ENCODE results near the gene PTDSS2. TPM values are rescaled to one million over a fixed set of nuclear protein-coding genes. Genes with fewer than 3 reads are reported as not detected.

The PTDSS2 gene
- total RNA-seq, 1 experiment from 2014 or later, result 78.1 TPM

DNA sequence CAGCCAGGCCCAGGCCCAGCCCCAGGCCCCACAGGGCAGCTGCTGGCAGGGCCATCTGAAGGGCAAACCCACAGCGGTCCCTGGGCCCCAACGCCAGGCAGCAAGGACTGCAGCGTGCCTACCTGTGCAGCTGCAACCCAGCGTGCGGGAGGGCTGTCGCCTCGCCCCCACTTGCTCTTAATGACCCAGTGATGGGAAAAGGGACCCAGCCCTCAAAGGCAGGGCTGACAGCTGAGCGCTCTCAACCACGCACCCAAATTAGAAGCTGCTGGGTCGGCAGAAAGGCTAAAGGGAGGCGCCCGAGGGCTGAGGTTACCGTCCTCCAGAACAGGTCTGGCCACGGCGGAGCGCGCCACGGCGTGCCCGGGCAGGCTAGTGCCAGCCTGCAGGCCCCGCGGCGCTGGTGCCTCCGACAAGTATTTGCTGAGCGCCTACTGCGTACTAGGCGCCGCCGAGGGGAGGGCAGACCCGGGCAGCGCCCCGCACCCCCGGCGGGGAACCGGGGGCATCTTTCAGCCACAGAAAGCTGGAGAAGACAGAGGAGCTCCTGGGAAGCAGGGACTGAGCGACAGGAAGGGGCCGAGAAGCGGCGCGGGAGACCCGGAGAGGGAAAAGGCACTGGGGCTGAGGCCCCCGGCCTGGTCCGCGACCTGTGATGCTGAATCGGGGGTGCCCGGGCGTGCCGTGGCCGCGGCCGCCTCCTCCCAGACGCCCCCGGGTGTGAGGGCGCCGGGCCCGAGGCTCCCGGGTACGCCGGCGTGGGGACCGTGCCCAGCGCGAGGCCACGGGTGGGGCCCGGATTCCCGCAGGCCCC lies 84.5 kb downstream of the PTDSS2 start:
- DNase-seq (ENCODE audit: low spot score), result no peak
- in situ Hi-C loops (cut with HindIII; ENCODE audit: low sequenced_read_pairs), result no loop called here

DNA sequence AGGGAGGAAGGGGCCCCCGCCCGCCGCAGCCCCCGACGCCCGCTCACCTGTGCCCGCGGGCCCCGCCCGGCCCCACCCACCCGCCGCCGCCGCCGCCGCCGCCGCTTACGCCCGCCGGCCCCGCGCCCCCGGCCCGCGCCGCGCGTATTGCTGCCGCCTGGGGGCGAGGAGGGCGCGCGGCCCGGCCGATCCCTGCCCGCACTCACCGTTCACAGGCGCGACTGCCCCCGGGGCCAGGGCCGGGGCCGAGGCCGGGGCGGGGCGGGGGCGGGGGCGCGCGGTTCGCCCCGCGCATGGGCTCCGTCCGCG lies 85.1 kb downstream of the PTDSS2 start:
- no peak for DNase-seq (ENCODE audit: low spot score)
- in situ Hi-C loops (cut with HindIII; ENCODE audit: low sequenced_read_pairs), result no loop called here

DNA sequence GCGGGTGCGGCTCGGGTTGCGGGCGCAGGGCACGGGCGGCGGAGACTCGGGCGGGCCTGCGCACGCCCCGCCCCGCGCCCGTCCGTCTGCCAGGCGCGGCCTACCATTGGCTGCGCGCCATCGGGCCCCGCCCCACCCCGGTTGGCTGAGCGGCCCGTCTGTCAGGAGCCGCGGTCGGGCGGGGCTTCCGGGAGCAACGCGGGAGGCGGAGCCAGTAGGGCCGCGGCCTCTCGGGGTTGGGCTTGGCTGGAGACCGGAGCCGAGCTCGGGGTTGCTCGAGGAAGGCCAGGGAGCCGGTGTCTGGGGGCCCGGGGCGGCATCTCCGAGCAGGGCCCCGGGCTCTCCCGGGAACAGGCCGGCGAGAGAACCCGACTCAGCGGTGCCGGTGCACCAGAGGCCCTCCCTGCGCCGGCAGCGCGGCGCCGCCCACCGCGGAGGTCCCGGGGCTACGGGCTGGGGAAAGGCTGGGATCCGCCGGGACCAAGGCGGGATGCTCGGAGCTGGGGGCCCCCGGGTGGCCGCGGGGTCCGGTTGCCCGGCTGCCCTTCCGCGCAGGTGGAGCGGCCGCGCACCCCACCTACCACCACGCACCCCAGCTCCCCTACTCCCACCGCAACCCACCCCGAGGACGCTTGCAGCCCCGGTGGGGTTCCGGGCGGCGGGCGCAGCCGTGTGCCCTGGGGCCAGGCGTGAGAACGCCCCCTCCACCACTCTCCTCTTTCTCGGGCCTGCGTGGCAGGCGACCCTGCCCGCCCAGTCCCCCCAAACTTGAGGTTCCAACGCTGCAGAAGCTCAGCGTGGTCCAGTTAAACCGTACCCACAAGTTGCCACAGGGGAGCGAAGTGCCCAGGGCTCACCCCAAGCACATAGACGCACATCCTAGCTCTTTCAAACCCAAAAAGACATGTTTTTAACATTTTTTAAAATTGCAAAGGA lies 85.7 kb downstream of the PTDSS2 start, which contains the start of gene HRAS:
HRAS (minus strand) TSS at position 58 of the 936 bp plus-strand sequence.
- in situ Hi-C loops (cut with HindIII; ENCODE audit: low sequenced_read_pairs), result no loop called here
- peak; percentile 94 for DNase-seq (ENCODE audit: low spot score)

DNA sequence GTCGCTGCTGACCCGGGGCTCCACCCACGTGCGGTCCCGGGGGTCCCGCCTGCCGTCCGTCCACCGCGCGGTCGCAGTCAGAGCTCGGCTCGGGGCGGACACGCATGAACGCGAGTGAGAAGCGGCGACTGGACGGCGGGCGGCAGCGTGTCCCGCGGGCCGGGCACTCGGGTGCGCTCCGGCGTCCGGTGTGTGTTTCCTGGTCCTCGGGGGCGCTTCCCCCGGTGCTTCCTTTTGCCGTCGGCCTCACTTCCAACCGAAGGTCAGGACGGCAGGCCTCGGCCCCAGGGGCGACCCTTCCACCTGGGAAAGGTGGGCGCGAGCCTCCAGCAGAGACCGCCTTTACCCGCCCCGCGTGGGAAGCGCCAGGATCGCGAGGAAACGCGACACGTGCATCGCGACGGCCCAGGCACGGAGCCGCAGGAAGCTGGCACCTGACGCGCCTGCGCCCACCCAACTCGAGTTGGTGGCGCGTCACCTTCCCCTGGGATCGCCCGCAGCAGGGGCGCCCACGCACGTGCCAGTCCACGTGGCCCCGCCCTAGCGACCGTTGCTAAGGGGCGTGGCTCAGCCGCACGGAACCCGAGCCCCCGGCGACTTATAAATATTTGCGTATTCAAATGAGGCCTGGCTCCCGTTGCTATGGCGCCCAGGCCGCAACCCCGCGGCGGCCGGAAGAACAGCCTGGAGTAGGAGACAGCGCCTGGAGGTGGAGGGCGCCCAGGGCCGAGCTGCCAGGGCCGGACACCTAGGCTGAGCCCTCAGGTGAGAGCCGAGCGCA lies 87.0 kb downstream of the PTDSS2 start, which contains the start of gene LRRC56:
LRRC56 (plus strand) TSS at position 687 of the 781 bp plus-strand sequence. CDS start 3,158 bp downstream, outside the sequence.
- peak; percentile 53 for DNase-seq (ENCODE audit: low spot score)

DNA sequence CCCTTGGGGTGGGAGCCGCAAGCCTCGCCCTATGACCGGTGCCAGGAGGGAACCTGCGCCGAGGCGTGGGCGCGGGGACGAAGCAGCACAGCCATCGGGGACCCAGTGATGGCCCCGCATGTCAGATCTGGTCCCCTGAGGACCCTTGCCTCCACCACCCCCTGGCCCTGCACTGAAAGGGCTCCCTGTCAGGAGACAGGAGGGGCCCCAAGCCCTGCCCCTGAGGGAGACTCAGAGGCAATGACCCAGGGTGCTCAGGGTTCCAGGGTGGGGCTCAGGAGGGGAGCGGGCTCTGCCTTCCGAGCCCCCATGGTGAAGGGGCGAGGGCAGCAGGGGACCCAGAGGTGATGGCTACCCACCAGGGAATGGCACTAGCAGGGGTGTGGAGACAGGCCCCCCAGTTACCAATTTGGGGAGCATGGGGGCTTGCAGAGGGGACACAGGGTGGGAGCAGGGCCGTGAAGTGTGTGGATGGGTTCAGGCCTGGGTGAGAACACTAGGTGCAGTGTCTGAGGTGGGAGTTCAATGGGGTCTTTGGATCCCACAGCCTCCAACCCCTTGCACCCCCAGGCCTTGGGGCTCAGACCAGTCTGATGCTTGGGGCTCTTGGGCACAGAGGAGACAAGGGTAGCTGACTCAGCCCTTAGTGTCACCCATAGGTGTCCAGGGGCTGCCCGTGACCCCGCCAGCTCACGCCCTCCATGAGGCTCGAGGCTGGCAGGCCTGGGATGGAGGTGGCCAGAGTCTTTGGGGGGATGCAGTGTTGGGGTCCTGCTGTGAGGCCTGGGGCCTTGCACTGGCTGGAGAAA lies 87.7 kb downstream of the PTDSS2 start:
- no peak for DNase-seq (ENCODE audit: low spot score)
- in situ Hi-C loops (cut with HindIII; ENCODE audit: low sequenced_read_pairs), result no loop called here

More for the DNA sequence above, 87.0 kb downstream of the PTDSS2 start, which contains the start of gene LRRC56:
- in situ Hi-C loops (cut with HindIII; ENCODE audit: low sequenced_read_pairs), result no loop called here

DNA sequence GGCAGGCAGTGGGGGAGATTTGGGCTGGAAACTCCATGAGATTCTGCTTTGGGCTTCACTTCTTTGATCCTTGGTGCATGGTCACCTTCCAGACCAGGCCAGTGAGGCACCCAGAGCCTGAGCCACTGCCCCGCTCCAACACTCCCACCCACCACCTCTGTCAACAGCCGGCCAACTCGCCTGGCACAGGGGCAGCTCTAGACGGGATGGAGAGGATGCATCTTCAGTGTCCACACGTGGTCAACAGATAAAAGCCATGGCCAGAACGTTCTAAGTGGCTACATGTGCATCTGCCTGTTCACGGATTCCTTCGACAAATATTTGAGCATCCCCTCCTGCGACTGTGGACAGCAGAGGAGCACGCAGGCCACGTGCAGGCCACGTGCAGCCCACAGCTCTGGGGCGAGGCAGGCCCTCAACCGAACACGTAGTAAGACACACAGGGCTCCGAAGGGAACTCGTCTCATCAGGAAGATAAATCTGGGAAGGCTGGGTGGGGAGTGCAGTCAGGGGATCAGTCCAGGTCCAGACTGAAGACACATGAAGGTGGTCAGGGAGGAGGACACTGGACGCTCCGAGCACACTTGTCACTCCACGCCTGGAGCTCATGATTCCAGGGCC lies 88.5 kb downstream of the PTDSS2 start:
- no peak for DNase-seq (ENCODE audit: low spot score)
- in situ Hi-C loops (cut with HindIII; ENCODE audit: low sequenced_read_pairs), result no loop called here

DNA sequence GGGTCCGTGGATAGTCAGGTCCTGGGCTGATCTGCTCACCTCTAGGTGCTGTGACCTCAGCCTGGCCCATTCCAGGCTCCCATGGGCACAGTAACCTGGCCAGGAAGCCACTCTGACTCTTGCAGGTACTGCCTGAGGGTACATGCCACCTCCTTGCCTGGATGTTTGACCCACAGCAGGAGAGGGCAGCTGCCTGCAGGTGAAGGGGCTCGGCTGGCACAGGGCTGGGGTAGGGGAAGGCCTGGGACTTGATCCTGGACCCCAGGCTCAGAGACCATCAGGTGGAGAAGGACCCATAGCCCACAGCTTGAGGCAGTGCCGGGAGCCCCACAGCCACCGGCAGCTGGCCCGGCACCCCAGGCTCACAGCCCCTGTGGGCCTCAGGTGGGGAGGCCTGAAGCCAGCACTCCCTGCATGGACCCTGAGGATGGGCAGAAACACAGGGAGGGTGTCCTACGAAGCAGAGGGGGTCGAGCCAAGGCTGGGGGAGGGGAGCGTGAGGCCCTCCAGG lies 89.9 kb downstream of the PTDSS2 start:
- no peak for DNase-seq (ENCODE audit: low spot score)
- in situ Hi-C loops (cut with HindIII; ENCODE audit: low sequenced_read_pairs), result no loop called here

Other genes with a start within 250 kb of the PTDSS2 start
- 18.3 and 29.3 TPM in 2 replicates for gene BET1L, start 242.9 kb upstream of the PTDSS2 start, total RNA-seq (2014; rRNA removed; shearing (Covaris generic))
- gene RIC8A, start 242.6 kb upstream of the PTDSS2 start, total RNA-seq (2014; rRNA removed; shearing (Covaris generic)), result 98.9 and 101 TPM in 2 replicates
- gene SIRT3, start 213.9 kb upstream of the PTDSS2 start, total RNA-seq (2014; rRNA removed; shearing (Covaris generic)), result 19.3 and 22.5 TPM in 2 replicates
- gene PSMD13, start 213.3 kb upstream of the PTDSS2 start, total RNA-seq (2014; rRNA removed; shearing (Covaris generic)), result 175 and 208 TPM in 2 replicates
- not detected in 2 replicates for gene NLRP6, start 171.9 kb upstream of the PTDSS2 start, total RNA-seq (2014; rRNA removed; shearing (Covaris generic))
- 18.8 and 20.4 TPM in 2 replicates for gene PGGHG, start 161.2 kb upstream of the PTDSS2 start, total RNA-seq (2014; rRNA removed; shearing (Covaris generic))
- gene IFITM5, start 150.8 kb upstream of the PTDSS2 start, total RNA-seq (2014; rRNA removed; shearing (Covaris generic)), result not detected in 2 replicates
- gene IFITM2, start 142.5 kb upstream of the PTDSS2 start, total RNA-seq (2014; rRNA removed; shearing (Covaris generic)), result 7.8 and 31.3 TPM in 2 replicates
- 76.4 and 108 TPM in 2 replicates for gene IFITM1, start 136.2 kb upstream of the PTDSS2 start, total RNA-seq (2014; rRNA removed; shearing (Covaris generic))
- gene IFITM3, start 129.4 kb upstream of the PTDSS2 start, total RNA-seq (2014; rRNA removed; shearing (Covaris generic)), result 36.2 and 45.8 TPM in 2 replicates
- gene B4GALNT4, start 80.8 kb upstream of the PTDSS2 start, total RNA-seq (2014; rRNA removed; shearing (Covaris generic)), result 27.4 and 32.1 TPM in 2 replicates
- gene PKP3, start 56.1 kb upstream of the PTDSS2 start, total RNA-seq (2014; rRNA removed; shearing (Covaris generic)), result 1.1 and 7.9 TPM in 2 replicates
- 20.6 and 31.9 TPM in 2 replicates for gene SIGIRR, start 35.3 kb upstream of the PTDSS2 start, total RNA-seq (2014; rRNA removed; shearing (Covaris generic))
- gene ANO9, start 8.3 kb upstream of the PTDSS2 start, total RNA-seq (2014; rRNA removed; shearing (Covaris generic)), result 0.31 and 0.98 TPM in 2 replicates
- 164 and 168 TPM in 2 replicates for gene RNH1, start 57.0 kb downstream of the PTDSS2 start, total RNA-seq (2014; rRNA removed; shearing (Covaris generic))
- gene HRAS, start 85.3 kb downstream of the PTDSS2 start, total RNA-seq (2014; rRNA removed; shearing (Covaris generic)), result 51.7 and 60.1 TPM in 2 replicates
- 0.03 and 1.0 TPM in 2 replicates for gene LRRC56, start 87.2 kb downstream of the PTDSS2 start, total RNA-seq (2014; rRNA removed; shearing (Covaris generic))
- 2.0 and 2.1 TPM in 2 replicates for gene LMNTD2, start 110.5 kb downstream of the PTDSS2 start, total RNA-seq (2014; rRNA removed; shearing (Covaris generic))
- gene RASSF7, start 110.7 kb downstream of the PTDSS2 start, total RNA-seq (2014; rRNA removed; shearing (Covaris generic)), result 43.1 and 107 TPM in 2 replicates
- 34.8 and 39.3 TPM in 2 replicates for gene PHRF1, start 126.2 kb downstream of the PTDSS2 start, total RNA-seq (2014; rRNA removed; shearing (Covaris generic))
- 1.1 and 3.6 TPM in 2 replicates for gene IRF7, start 165.7 kb downstream of the PTDSS2 start, total RNA-seq (2014; rRNA removed; shearing (Covaris generic))
- gene CDHR5, start 174.7 kb downstream of the PTDSS2 start, total RNA-seq (2014; rRNA removed; shearing (Covaris generic)), result not detected in 2 replicates
- gene SCT, start 176.9 kb downstream of the PTDSS2 start, total RNA-seq (2014; rRNA removed; shearing (Covaris generic)), result not detected in 2 replicates
- not detected in 2 replicates for gene DRD4, start 187.0 kb downstream of the PTDSS2 start, total RNA-seq (2014; rRNA removed; shearing (Covaris generic))
- 70.5 and 73.2 TPM in 2 replicates for gene DEAF1, start 244.9 kb downstream of the PTDSS2 start, total RNA-seq (2014; rRNA removed; shearing (Covaris generic))
- 14.8 and 19.8 TPM in 2 replicates for gene TMEM80, start 245.5 kb downstream of the PTDSS2 start, total RNA-seq (2014; rRNA removed; shearing (Covaris generic))